Testis (tissue), 2 donors: Measurements from ENCODE around the gene TBC1D13.

ENCODE experiments used
- CTCF ChIP-seq, 3 experiments: fragments of 450-650 bp in 2 of 3; fragments of 200-600 bp in 1 of 3; sonication (generic) in 1 of 3; IDR thresholded peaks; one replicate each; pipeline ENCODE4 v1.5.1; 2016 to 2019; ENCODE audit warnings: antibody characterized with exemption in 3 of 3, mild to moderate bottlenecking in 2 of 3, moderate library complexity in 1 of 3
- POLR2A ChIP-seq: fragments of 450-650 bp; IDR thresholded peaks from one replicate; pipeline ENCODE4 v1.6.1; 2017; ENCODE audit warnings: antibody characterized with exemption, mild to moderate bottlenecking, moderate library complexity

- no peak for TF ChIP-seq CTCF (IDR thresholded peaks at IDR 0.05)
- no peak for TF ChIP-seq POLR2A
Observed at GRCh38 chr9:128802482-128802881, 15.4 kb downstream of the TBC1D13 start.
